GM12892 (cell line): Measurements from ENCODE around the gene ABCA7.

Experiments
- POLR2A ChIP-seq: IDR thresholded peaks from 2 replicates; pipeline ENCODE4 v1.6.1; 2011; ENCODE audit warnings: low read depth, low read length, control low read depth
- TAF1 ChIP-seq: IDR thresholded peaks from 2 replicates; pipeline ENCODE4 v1.6.1; 2011; ENCODE audit warnings: low read depth, mild to moderate bottlenecking, control low read depth, low read length, borderline replicate concordance

GRCh38 chr19:1073956-1074517 lies 34.1 kb downstream of the ABCA7 start:
- no peak for TF ChIP-seq POLR2A
- no peak for TF ChIP-seq TAF1
